Caco-2 (cell line): ENCODE data around the gene GALNT12. TPM values are rescaled to one million over a fixed set of nuclear protein-coding genes. Genes with fewer than 3 reads are reported as not detected.

Experiments
- BruUV-seq: library from RNA; stranded (reverse); fragments of 400-500 nt; replicated peaks from 2 replicates; lab custom pipeline; 2021; lab: Mats Ljungman, UMichigan
- CTCF ChIA-PET: fragments of 300-600 bp; sonication (Branson Sonifier 250); formaldehyde crosslinking; loops from one replicate; lab custom pipeline; 2022; ENCODE audit warnings: antibody characterized with exemption; lab: Charles Lee
- POLR2A ChIA-PET: fragments of 300-600 bp; sonication (Branson Sonifier 250); formaldehyde crosslinking; loops from one replicate; lab custom pipeline; 2022; ENCODE audit warnings: antibody characterized with exemption; lab: Charles Lee
- DNase-seq, 2 experiments: peaks; one replicate each; pipeline versions ENCODE4 v3.0.0 to v3.0.0-alpha.2; 2020 to 2022
- H3K27me3 ChIP-seq: replicated peaks from 2 replicates; pipeline ENCODE4 v1.6.0; 2011; ENCODE audit warnings: low read length; ENCODE audit not compliant: control insufficient read depth, insufficient read depth
- H3K36me3 ChIP-seq: 2 replicates; pipeline ENCODE4 v1.5.1; 2011; ENCODE audit warnings: low read length; ENCODE audit not compliant: control insufficient read depth, insufficient read depth
- H3K4me1 ChIP-seq: fragments of 250-450 bp; sonication (Bioruptor Pico); 2 replicates; pipeline ENCODE4 v1.5.1; 2020; ENCODE audit warnings: mild to moderate bottlenecking
- H3K4me3 ChIP-seq: 2 replicates; pipeline ENCODE4 v1.5.1; 2011; ENCODE audit warnings: low read depth, mild to moderate bottlenecking, control low read depth, low read length
- H3K9me3 ChIP-seq: fragments of 250-450 bp; sonication (Bioruptor Pico); 2 replicates; pipeline ENCODE4 v1.5.1; 2020; ENCODE audit warnings: mild to moderate bottlenecking, moderate library complexity
- H3K27ac Mint-ChIP-seq: one replicate; pipeline ENCODE4 v1.8.0; 2022; ENCODE audit warnings: mixed read lengths; ENCODE audit not compliant: unreplicated experiment
- H3K27me3 Mint-ChIP-seq: one replicate; pipeline ENCODE4 v1.8.0; 2022; ENCODE audit warnings: mixed read lengths; ENCODE audit not compliant: insufficient read depth, unreplicated experiment
- H3K36me3 Mint-ChIP-seq: one replicate; pipeline ENCODE4 v1.8.0; 2022; ENCODE audit warnings: mild to moderate bottlenecking, mixed read lengths; ENCODE audit not compliant: insufficient read depth, unreplicated experiment
- H3K4me1 Mint-ChIP-seq: one replicate; pipeline ENCODE4 v1.8.0; 2022; ENCODE audit warnings: low read depth, mixed read lengths; ENCODE audit not compliant: unreplicated experiment
- H3K4me3 Mint-ChIP-seq: one replicate; pipeline ENCODE4 v1.8.0; 2022; ENCODE audit warnings: mild to moderate bottlenecking, moderate library complexity, mixed read lengths; ENCODE audit not compliant: unreplicated experiment
- H3K9me3 Mint-ChIP-seq: one replicate; pipeline ENCODE4 v1.8.0; 2022; ENCODE audit warnings: mixed read lengths; ENCODE audit not compliant: unreplicated experiment
- CTCF ChIP-seq, 2 experiments: fragments of 200-600 bp in 1 of 2; IDR thresholded peaks; 1 replicate in 1 of 2; 2 replicates in 1 of 2; pipeline versions ENCODE4 v1.5.1 to v1.8.0; 2011 to 2022; ENCODE audit warnings: antibody characterized with exemption in 1 of 2, control low read depth in 1 of 2, inconsistent platforms in 1 of 2, low read depth in 1 of 2, low read length in 1 of 2, mild to moderate bottlenecking in 1 of 2, moderate library complexity in 1 of 2; ENCODE audit not compliant: insufficient read depth in 1 of 2, severe bottlenecking in 1 of 2, unreplicated experiment in 1 of 2
- intact Hi-C: fragments of 100-400 bp; cut with micrococcal nuclease; formaldehyde crosslinking; loops from one replicate; pipeline ENCODE4 v1.10.0; 2022; ENCODE audit not compliant: unreplicated experiment
- total RNA-seq: library from RNA; stranded (reverse); gene quantifications from 2 replicates; pipeline ENCODE4 v1.2.3, GENCODE V29; 2022

The GALNT12 gene
- total RNA-seq, 1 experiment from 2014 or later, result 3.6 TPM

- intact Hi-C loops, result no loop called here
- no peak overlapping the region for H3K4me3 Mint-ChIP-seq
- CTCF ChIA-PET, result no interaction called here
These were observed 39.6 kb upstream of the GALNT12 start for GRCh38 chr9:98767915-98768314.

GRCh38 chr9:98768344-98768743 is 39.1 kb upstream of the GALNT12 start:
- CTCF ChIA-PET, result no interaction called here
- H3K27ac Mint-ChIP-seq, result no peak overlapping the region

More at GRCh38 chr9:98767915-98768314, 39.6 kb upstream of the GALNT12 start:
- H3K36me3 Mint-ChIP-seq, result peaks cover 9% of the 10 kb centered on the region
- no peak overlapping the region for H3K4me3 ChIP-seq
- no TSS peak for BruUV-seq
- POLR2A ChIA-PET, result no interaction called here
- no peaks in the 10 kb centered on the region for H3K4me1 ChIP-seq
- H3K4me1 Mint-ChIP-seq, result no peaks in the 10 kb centered on the region
- H3K27ac Mint-ChIP-seq, result no peak overlapping the region
- H3K9me3 Mint-ChIP-seq, result no peaks in the 10 kb centered on the region
- no peaks in the 10 kb centered on the region for H3K9me3 ChIP-seq
- TF ChIP-seq CTCF (IDR thresholded peaks at IDR 0.05; ENCODE audit: insufficient read depth in 1 of 2, low read depth in 1 of 2, low read length in 1 of 2, severe bottlenecking in 1 of 2, unreplicated experiment in 1 of 2), result no peak
- DNase-seq, result no peak
- H3K27me3 Mint-ChIP-seq, result no peaks in the 10 kb centered on the region
- H3K36me3 ChIP-seq, result no peaks in the 10 kb centered on the region; the same call in none of the 2 replicates
- H3K27me3 ChIP-seq, result no peaks in the 10 kb centered on the region

GRCh38 chr9:98770717-98771116 is 36.8 kb upstream of the GALNT12 start:
- intact Hi-C loops, result no loop called here
- H3K9me3 Mint-ChIP-seq, result no peaks in the 10 kb centered on the region
- DNase-seq, result no peak
- no peaks in the 10 kb centered on the region; the same call in none of the 2 replicates for H3K36me3 ChIP-seq
- CTCF ChIA-PET, result no interaction called here
- no peaks in the 10 kb centered on the region for H3K27me3 Mint-ChIP-seq
- TF ChIP-seq CTCF (IDR thresholded peaks at IDR 0.05; ENCODE audit: insufficient read depth in 1 of 2, low read depth in 1 of 2, low read length in 1 of 2, severe bottlenecking in 1 of 2, unreplicated experiment in 1 of 2), result no peak
- H3K27ac Mint-ChIP-seq, result no peak overlapping the region
- POLR2A ChIA-PET, result no interaction called here
- H3K4me1 Mint-ChIP-seq, result peaks cover 8% of the 10 kb centered on the region
- BruUV-seq, result no TSS peak
- no peaks in the 10 kb centered on the region for H3K9me3 ChIP-seq
- H3K27me3 ChIP-seq, result no peaks in the 10 kb centered on the region
- H3K4me3 ChIP-seq, result no peak overlapping the region
- H3K4me3 Mint-ChIP-seq, result no peak overlapping the region
- H3K4me1 ChIP-seq, result peaks cover 13% of the 10 kb centered on the region
- H3K36me3 Mint-ChIP-seq, result peaks cover 13% of the 10 kb centered on the region

More at GRCh38 chr9:98768344-98768743, 39.1 kb upstream of the GALNT12 start:
- Mint-ChIP-seq H3K27me3 (no peaks in the 10 kb centered on the region), H3K9me3 (no peaks in the 10 kb centered on the region), H3K4me1 (no peaks in the 10 kb centered on the region), H3K4me3 (no peak overlapping the region), H3K36me3 (peaks cover 13% of the 10 kb centered on the region)
- H3K9me3 ChIP-seq, result no peaks in the 10 kb centered on the region
- intact Hi-C loops, result no loop called here
- H3K27me3 ChIP-seq, result no peaks in the 10 kb centered on the region
- H3K36me3 ChIP-seq, result no peaks in the 10 kb centered on the region; the same call in none of the 2 replicates
- no peak overlapping the region for H3K4me3 ChIP-seq
- BruUV-seq, result no TSS peak
- TF ChIP-seq CTCF (IDR thresholded peaks at IDR 0.05; ENCODE audit: insufficient read depth in 1 of 2, low read depth in 1 of 2, low read length in 1 of 2, severe bottlenecking in 1 of 2, unreplicated experiment in 1 of 2), result no peak
- DNase-seq, result no peak
- POLR2A ChIA-PET, result no interaction called here
- H3K4me1 ChIP-seq, result no peaks in the 10 kb centered on the region
